Astrocyte (in vitro differentiated cells and primary cell): ENCODE results near the gene FNDC3B. TPM values are rescaled to one million over a fixed set of nuclear protein-coding genes. Genes with fewer than 3 reads are reported as not detected.

Experiments
- DNase-seq: peaks from one replicate; pipeline ENCODE4 v3.0.0-alpha.2; 2010; ENCODE audit warnings: low read depth
- FAIRE-seq: peaks from 2 replicates; lab custom pipeline; 2011; peaks lifted over from hg19 to GRCh38; lab: Jason Lieb, UNC
- H2AFZ ChIP-seq: 2 replicates; pipeline ENCODE4 v1.6.0; 2012; ENCODE audit warnings: low read depth, low read length, inconsistent platforms
- H3K27ac ChIP-seq: 2 replicates; pipeline ENCODE4 v1.5.1; 2011; ENCODE audit warnings: low read depth, low read length, inconsistent platforms
- H3K27me3 ChIP-seq: 2 replicates; pipeline ENCODE4 v1.6.0; 2011; ENCODE audit warnings: low read length, inconsistent platforms; ENCODE audit not compliant: insufficient read depth
- H3K36me3 ChIP-seq: 2 replicates; pipeline ENCODE4 v1.5.1; 2011; ENCODE audit warnings: low read length, inconsistent platforms; ENCODE audit not compliant: insufficient read depth
- H3K4me1 ChIP-seq: 2 replicates; pipeline ENCODE4 v1.5.1; 2011; ENCODE audit warnings: low read length, inconsistent platforms; ENCODE audit not compliant: insufficient read depth
- H3K4me2 ChIP-seq: 2 replicates; pipeline ENCODE4 v1.6.0; 2012; ENCODE audit warnings: low read length, inconsistent platforms
- H3K4me3 ChIP-seq: 2 replicates; pipeline ENCODE4 v1.5.1; 2011; ENCODE audit warnings: low read depth, mild to moderate bottlenecking, low read length, inconsistent platforms; ENCODE audit not compliant: insufficient read depth
- H3K79me2 ChIP-seq: 2 replicates; pipeline ENCODE4 v1.6.0; 2012; ENCODE audit warnings: mild to moderate bottlenecking, low read length, inconsistent platforms; ENCODE audit not compliant: insufficient read depth
- H3K9ac ChIP-seq: 2 replicates; pipeline ENCODE4 v1.6.0; 2012; ENCODE audit warnings: mild to moderate bottlenecking, low read length, inconsistent platforms
- H3K9me3 ChIP-seq: 2 replicates; pipeline ENCODE4 v1.5.1; 2012; ENCODE audit warnings: low read depth, mild to moderate bottlenecking, low read length, inconsistent platforms; ENCODE audit not compliant: insufficient read depth
- H4K20me1 ChIP-seq: 2 replicates; pipeline ENCODE4 v1.6.0; 2012; ENCODE audit warnings: low read length, inconsistent platforms; ENCODE audit not compliant: insufficient read depth
- H3K27ac Mint-ChIP-seq: one replicate; pipeline ENCODE4 v1.8.0; 2021; ENCODE audit warnings: mild to moderate bottlenecking, mixed read lengths; ENCODE audit not compliant: unreplicated experiment
- H3K27me3 Mint-ChIP-seq: one replicate; pipeline ENCODE4 v1.8.0; 2021; ENCODE audit warnings: low read depth, mixed read lengths; ENCODE audit not compliant: unreplicated experiment
- H3K36me3 Mint-ChIP-seq: one replicate; pipeline ENCODE4 v1.8.0; 2021; ENCODE audit warnings: low read depth, mixed read lengths; ENCODE audit not compliant: unreplicated experiment
- H3K4me1 Mint-ChIP-seq: one replicate; pipeline ENCODE4 v1.8.0; 2021; ENCODE audit warnings: low read depth, mixed read lengths; ENCODE audit not compliant: unreplicated experiment
- H3K4me3 Mint-ChIP-seq: one replicate; pipeline ENCODE4 v1.8.0; 2021; ENCODE audit warnings: mild to moderate bottlenecking, moderate library complexity, mixed read lengths; ENCODE audit not compliant: unreplicated experiment
- H3K9me3 Mint-ChIP-seq: one replicate; pipeline ENCODE4 v1.8.0; 2021; ENCODE audit warnings: mild to moderate bottlenecking, mixed read lengths; ENCODE audit not compliant: unreplicated experiment
- EZH2 ChIP-seq: IDR thresholded peaks from 2 replicates; pipeline ENCODE4 v1.6.1; 2012; ENCODE audit warnings: mild to moderate bottlenecking, low read length, inconsistent platforms; ENCODE audit not compliant: insufficient read depth
- total RNA-seq: library from RNA; stranded (reverse); gene quantifications from 2 replicates; pipeline ENCODE4 v1.2.1, GENCODE V29; 2021
- TF ChIP-seq, protein P1 (sequence below): IDR thresholded peaks from 2 replicates; pipeline ENCODE4 v1.5.1; 2011; ENCODE audit warnings: low read depth, mild to moderate bottlenecking, inconsistent platforms, low read length, moderate library complexity; ENCODE audit not compliant: insufficient read depth

The FNDC3B gene
- total RNA-seq, 1 donor from 2014 or later, result 327 TPM

GRCh38 chr3:172236771-172237742 is 197.7 kb downstream of the FNDC3B start:
- H3K4me1 Mint-ChIP-seq, result peaks cover 15% of the 10 kb centered on the region
- Histone ChIP-seq H3K79me2 (peaks cover 82% of the 10 kb centered on the region), H2AFZ (no peak overlapping the region), H4K20me1 (peaks cover 57% of the 10 kb centered on the region), H3K9me3 (peaks cover 2% of the 10 kb centered on the region), H3K4me3 (no peak overlapping the region), H3K27ac (no peak overlapping the region), H3K9ac (no peak overlapping the region), H3K36me3 (peaks cover 9% of the 10 kb centered on the region), H3K27me3 (no peaks in the 10 kb centered on the region), H3K4me1 (no peaks in the 10 kb centered on the region), H3K4me2 (no peak overlapping the region)
- peaks cover 17% of the 10 kb centered on the region for H3K36me3 Mint-ChIP-seq
- no peaks in the 10 kb centered on the region for H3K27me3 Mint-ChIP-seq
- no peak for DNase-seq
- TF ChIP-seq, protein P1, sequence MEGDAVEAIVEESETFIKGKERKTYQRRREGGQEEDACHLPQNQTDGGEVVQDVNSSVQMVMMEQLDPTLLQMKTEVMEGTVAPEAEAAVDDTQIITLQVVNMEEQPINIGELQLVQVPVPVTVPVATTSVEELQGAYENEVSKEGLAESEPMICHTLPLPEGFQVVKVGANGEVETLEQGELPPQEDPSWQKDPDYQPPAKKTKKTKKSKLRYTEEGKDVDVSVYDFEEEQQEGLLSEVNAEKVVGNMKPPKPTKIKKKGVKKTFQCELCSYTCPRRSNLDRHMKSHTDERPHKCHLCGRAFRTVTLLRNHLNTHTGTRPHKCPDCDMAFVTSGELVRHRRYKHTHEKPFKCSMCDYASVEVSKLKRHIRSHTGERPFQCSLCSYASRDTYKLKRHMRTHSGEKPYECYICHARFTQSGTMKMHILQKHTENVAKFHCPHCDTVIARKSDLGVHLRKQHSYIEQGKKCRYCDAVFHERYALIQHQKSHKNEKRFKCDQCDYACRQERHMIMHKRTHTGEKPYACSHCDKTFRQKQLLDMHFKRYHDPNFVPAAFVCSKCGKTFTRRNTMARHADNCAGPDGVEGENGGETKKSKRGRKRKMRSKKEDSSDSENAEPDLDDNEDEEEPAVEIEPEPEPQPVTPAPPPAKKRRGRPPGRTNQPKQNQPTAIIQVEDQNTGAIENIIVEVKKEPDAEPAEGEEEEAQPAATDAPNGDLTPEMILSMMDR, result no peak
- H3K27ac Mint-ChIP-seq, result no peak overlapping the region
- FAIRE-seq, result no peak
- peaks cover 2% of the 10 kb centered on the region for H3K9me3 Mint-ChIP-seq
- no peak overlapping the region for H3K4me3 Mint-ChIP-seq

- Mint-ChIP-seq H3K27me3 (no peaks in the 10 kb centered on the region), H3K4me3 (no peak overlapping the region), H3K4me1 (peaks cover 14% of the 10 kb centered on the region), H3K27ac (peak overlapping the region; percentile 90), H3K9me3 (peaks cover 6% of the 10 kb centered on the region), H3K36me3 (peaks cover 27% of the 10 kb centered on the region)
- H3K36me3 ChIP-seq, result peaks cover 10% of the 10 kb centered on the region
- no peak for DNase-seq
- peaks cover 6% of the 10 kb centered on the region for H3K9me3 ChIP-seq
- TF ChIP-seq EZH2, result no peak
- TF ChIP-seq, protein P1, result no peak
- H3K27me3 ChIP-seq, result no peaks in the 10 kb centered on the region
- peaks cover 55% of the 10 kb centered on the region for H4K20me1 ChIP-seq
- H3K4me2 ChIP-seq, result no peak overlapping the region
- H3K27ac ChIP-seq, result no peak overlapping the region
- FAIRE-seq, result no peak
- H3K4me3 ChIP-seq, result no peak overlapping the region
- H3K9ac ChIP-seq, result no peak overlapping the region
- no peaks in the 10 kb centered on the region for H3K4me1 ChIP-seq
- no peak overlapping the region for H2AFZ ChIP-seq
- peaks cover 81% of the 10 kb centered on the region for H3K79me2 ChIP-seq
Measured at GRCh38 chr3:172238188-172238587, 198.8 kb downstream of the FNDC3B start.
